Activated T-helper 1 cell treated with anti-CD3 and anti-CD28 coated beads, Interleukin-2, amount 50 U/mL, for 16 hours (primary cell): ENCODE data around the gene FOXP1.

ENCODE experiments used
- DNase-seq, 2 donors: peaks; one replicate each; pipeline ENCODE4 v3.0.0-alpha.2; 2020; ENCODE audit warnings: low read depth in 1 of 2, low spot score in 1 of 2

Gene FOXP1

GRCh38 chr3:70963431-70964275, 619.9 kb downstream of the FOXP1 start:
- DNase-seq: no peak

DNA sequence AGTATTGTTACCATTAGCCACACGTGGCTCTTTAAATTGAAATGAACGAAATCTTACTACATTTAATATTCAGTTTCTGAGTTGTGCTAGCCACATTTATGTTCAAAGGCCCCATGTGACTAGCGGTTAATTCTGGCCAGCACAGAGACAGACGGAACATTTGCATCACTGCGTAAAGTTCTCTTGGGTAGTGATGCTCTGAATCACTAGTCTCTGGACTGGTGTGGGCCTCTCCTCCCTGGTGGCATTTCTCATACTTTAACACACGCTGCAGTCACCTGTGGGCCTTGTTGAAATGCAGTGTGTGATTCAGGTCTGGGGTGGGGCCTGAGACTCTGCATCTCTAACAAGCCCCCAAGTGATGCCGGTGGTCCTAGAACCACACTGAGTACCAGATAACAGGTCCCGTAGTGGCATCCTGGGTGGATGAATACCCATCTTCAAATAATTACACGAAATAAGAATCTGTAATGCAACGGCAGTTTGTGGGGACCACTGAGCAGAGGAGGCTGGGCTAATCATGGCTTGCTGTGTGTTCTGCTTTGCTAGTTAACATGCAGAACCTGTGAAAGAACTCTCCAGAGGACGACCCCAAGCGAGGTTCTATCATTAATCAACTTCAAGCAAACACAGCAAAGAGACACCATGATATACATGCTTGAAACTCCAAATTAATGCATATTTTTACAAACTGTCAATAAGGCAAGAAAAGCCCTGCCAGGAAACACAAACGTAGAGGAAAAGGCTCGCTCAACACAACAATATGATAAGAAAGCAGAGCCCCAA, 623.8 kb downstream of the FOXP1 start:
- DNase-seq: no peak

GRCh38 chr3:70952033-70952747, 631.3 kb downstream of the FOXP1 start:
- DNase-seq: no peak

DNA sequence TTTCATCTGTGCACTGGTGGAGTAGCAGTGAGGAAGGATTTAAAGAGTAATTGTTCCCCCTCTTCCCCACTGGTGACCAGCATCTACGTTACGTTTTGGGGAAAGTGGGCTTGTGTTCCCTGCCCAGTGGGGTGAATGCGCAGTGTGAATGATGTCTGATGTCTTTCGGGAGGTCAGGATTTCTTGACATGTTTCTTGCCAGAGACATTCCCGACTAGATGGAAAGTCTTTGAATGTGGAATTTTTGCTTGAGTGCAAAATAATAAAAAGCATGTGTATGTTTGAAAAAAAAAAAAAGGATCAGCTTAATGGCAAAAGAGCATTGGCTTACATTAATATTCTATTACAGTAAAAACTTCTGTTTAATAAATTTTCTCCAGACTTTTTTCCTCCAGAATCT, 632.2 kb downstream of the FOXP1 start:
- DNase-seq: no peak

DNA sequence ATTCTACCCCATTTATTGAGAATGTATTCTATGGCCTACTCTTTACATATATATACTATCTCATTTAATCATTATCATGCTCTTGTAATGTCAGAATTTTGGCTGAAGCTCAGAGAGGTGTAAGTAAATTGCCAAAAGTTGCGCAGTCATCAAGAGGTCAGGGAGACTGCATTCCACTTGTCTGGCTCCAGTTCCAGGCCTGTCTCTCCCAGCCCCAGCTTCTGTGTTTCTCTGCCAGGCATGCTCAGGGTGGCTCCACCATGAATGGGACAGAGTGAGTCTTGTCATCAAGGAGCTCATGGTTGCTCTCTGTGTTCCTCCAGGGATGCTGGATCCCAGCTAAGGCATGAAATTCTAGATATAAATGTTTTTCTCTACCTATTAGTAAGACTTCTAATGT, 635.9 kb downstream of the FOXP1 start:
- DNase-seq: no peak

DNA sequence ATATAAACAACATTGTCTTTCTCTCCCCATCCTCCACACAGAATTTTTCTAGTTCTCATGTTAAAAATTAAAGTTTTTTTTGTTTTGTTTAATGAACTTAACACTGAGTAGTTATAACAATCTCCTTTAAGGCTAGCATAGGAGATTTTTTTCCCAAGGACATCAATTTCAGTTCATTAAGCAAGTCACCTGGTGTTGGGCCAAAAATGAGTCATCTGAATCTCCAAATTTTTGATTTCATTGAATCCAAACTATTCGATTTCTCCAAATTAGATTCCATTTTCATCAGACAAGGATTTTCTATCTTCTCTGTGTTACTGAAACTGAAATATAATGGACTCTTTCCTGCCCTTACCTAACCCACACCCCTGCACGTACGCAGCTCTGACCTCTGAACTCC, 639.6 kb downstream of the FOXP1 start:
- DNase-seq: no peak

GRCh38 chr3:70933105-70933810, 650.3 kb downstream of the FOXP1 start:
- no peak for DNase-seq

- DNase-seq: no peak
Observed at GRCh38 chr3:70930066-70930465, 653.5 kb downstream of the FOXP1 start.

GRCh38 chr3:70927239-70927638, 656.3 kb downstream of the FOXP1 start:
- DNase-seq: no peak

GRCh38 chr3:70926835-70927234, 656.7 kb downstream of the FOXP1 start:
- no peak for DNase-seq

DNA sequence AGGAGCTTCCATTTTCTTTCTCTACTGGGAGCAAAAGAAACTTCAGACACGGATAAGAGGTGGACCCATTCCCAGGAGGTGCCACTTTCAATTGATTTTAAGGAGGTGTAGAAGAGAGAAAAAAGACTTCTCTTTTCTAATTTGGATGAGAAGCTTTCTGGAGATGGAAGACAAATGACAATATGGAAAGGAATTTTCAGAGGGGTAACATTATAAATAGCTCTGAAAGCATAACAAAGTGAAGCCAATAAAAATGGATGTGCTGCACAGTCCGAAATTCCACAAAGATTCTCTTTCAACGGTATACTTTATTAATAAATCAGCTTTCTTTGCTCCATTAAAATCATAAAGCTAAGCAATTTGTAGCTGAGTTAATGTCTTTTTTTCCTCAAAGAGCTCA, 663.9 kb downstream of the FOXP1 start:
- DNase-seq: no peak

DNA sequence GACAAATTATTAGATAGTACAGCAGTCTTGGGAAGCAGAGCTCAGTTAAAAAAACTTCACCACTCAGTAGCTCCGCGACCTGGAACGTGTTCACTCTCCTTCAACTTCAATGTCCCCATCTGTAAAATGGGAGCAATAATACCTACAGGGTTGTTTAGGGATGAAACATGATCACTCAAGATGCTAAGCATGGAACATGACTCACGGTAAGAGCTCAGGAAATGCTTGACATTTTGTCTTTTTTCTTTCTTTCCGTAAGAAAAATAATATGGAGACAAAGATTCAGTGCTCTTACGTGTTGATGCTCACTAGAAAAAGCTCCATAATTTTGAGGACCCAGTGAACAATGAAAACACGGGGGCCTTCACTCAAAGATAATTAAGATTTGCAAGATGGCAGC, 664.4 kb downstream of the FOXP1 start:
- no peak for DNase-seq

GRCh38 chr3:70916375-70917055, 667.0 kb downstream of the FOXP1 start:
- DNase-seq: no peak

DNA sequence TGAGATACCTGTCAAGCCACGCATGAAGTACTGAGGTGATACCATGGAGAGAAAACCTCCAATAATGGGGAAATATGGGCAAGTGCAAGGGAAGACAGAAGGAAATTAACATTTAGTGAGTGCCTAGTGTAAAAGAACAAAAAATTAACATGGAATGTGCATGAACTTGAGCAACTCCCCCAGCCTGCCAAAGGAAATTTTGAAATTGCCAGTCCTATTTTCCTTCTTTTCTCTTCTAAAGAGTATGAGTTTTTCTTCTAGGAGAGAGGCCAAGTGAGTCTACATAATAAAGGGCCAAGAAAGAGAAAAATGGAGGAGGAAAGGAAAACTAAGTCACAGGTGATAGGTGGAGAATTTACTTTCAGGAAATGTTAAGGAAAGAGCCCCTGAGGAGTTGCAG, 668.7 kb downstream of the FOXP1 start:
- no peak for DNase-seq

DNA sequence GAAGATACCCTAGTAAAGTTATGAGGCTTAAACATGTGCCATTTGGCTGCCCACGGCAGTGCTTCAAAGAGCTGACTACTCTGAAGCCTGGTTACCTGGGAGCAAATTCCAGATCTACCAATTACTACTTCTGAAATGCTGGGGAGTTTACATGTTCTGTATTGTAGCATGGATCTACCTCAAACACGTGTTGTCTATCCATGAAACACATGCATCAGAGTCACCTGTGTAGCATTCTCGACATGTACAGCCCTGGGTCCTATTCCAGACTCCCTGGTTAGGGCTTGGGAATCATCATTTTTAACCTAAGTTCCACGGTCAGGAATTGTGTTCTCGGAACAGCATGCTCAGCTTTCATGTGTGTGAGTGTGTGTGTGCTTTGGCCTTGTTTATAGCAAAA, 671.8 kb downstream of the FOXP1 start:
- DNase-seq: no peak

- no peak for DNase-seq
Observed at GRCh38 chr3:70905491-70905890, 678.0 kb downstream of the FOXP1 start.
